ENCODE data around the gene CTNNAL1.
A peak's percentile ranks its signal among the peaks of the same experiment; 100 is the strongest.
"Not testable (repeated sequence)": the region's sequence is repeated elsewhere in the genome, so short reads cannot be mapped to it uniquely, and the experiment has no call there.

CTNNAL1 gene

DNA sequence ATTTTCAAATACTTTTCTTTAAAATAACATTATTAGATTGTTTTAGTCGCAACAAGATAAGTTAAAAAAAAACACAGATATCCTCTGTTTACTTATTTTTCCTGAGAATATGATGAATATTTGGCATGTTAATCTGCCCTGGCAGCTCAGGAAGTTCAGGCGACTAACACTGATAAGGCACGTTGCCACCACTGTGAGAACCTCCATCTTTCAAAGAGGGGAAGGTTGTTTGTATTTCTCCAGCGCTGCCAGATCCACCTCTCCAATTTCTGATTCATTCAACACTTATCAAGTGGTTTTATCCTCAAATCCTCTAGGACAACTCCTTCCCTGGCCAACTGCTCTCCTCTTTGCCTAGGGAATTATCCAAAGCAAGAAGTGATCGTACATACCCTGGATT lies 21.8 kb downstream of the CTNNAL1 start:
- DNase-seq (ENCODE audit: low read depth, low spot score): no peak

DNA sequence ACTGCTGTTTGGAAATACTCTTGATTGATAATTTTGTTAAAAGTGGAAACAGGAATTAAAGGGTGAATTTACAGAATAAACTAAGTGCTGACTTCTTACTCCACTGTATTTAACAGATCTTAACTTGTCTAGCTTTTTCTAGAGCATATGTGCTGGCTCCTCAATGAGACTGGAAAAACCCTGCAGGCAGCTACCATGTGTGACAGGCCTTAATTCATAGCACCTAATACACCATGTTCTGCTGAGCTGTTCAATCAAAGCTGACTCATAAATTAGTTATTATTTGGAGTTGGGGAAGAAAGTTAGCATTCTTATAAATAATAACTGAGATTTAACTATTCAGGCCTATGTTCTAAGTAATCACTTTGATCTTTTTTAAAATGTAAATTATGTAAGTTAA lies 29.4 kb downstream of the CTNNAL1 start:
- no peak for DNase-seq (ENCODE audit: low read depth, low spot score)

DNA sequence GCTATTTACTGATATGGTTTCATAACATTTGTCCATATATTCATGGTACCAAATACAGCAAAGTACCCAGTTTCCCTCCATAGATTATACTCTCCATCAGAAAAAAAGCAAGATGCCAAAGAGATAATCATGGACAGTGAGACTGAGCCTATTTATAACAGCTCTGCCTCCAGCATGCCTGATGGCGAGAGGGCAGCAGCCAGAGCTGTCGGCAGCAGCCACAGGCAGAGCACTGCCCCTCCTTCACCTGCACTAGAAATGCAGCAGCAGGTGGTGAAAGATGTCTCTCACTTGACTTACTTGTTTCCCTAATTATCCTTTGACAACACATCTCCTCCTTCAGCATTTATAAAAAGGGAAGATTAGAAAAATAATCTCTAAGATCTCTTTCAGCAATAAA lies 32.4 kb downstream of the CTNNAL1 start:
- no peak for DNase-seq (ENCODE audit: low read depth, low spot score)

DNA sequence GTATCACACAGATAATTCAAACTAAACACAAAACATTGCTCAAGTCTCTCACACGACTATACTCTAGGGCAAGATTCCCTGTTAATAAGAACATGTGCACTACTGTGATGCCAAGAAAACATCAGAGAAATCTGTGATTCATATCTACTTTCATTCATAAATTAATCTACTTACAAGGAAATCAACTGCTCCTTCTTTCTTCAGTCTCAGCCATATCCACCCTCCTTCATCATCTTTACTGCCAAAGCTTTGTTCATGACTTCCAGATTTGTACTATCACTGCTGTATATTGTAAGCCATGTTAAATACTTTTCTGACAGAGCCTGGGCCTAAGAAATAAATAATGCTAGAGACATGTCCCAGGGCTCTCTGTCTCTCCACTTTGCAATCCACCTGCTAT lies 35.1 kb downstream of the CTNNAL1 start:
- no peak for DNase-seq (ENCODE audit: low read depth, low spot score)

DNA sequence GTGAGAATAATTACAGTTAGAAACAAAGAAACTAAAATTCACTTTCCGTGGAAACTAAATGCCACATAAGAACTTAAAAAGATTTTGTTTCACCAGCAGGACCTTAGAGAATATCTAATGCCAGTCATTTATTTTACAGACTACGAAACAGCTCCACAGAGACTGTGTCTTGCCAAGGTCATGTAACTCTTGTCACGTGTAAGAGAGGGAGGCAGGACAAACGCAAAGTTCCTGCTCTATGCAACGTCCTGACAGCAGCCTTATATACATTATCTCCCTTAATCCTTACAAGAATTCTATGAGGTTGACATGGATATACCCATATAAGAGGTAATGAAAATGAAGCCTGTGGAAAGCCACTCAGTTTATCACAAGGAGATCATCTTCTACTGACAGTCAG lies 39.4 kb downstream of the CTNNAL1 start:
- DNase-seq (ENCODE audit: low read depth, low spot score): no peak

DNA sequence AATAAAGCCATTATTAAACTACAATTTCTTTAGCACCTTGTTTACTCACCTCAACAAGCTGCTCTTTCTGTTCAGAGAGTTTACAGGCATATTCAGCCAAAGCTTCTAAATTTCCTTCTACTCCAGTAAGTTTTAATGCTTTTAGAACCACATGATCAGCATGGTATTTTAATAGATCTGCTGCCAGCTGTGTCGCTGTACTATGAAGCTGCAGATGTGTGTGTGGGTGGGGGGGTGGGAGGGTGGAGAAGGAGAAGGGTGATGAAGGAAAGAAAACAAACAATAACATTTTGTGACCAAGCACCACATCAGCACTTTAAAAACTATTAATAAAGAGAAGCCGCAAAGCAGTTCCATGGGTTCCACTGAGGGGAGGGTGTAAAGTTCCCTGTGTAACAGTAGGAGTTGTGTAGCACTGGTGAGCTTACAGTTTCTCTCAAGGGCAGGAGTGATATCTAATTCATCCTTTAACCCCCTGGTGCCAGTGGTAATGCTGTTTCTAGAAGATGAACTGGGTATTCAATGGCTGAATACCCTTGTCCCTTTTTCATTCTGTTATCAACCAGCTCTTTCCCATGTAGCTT lies 40.6 kb downstream of the CTNNAL1 start:
- no peak for DNase-seq (ENCODE audit: low read depth, low spot score)

DNA sequence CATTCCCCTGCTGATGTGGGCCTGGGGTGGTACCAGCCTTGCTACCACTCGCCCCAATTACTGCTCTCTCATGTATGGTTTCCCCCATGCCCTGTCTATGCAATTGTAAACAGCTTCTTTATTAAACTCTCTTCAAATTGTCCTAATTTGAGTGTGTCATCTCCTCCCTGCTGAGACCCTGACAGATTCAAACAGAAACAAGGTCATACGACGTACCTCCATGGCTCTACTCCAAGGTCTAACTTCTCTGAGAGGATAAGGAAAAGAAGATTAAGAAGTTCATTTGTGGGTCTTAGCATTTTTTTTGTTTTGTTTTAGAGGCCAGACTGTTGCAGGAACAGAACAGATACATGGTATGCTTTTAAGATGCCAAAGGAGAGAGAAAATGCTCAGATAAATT lies 41.1 kb downstream of the CTNNAL1 start:
- no peak for DNase-seq (ENCODE audit: low read depth, low spot score)

DNA sequence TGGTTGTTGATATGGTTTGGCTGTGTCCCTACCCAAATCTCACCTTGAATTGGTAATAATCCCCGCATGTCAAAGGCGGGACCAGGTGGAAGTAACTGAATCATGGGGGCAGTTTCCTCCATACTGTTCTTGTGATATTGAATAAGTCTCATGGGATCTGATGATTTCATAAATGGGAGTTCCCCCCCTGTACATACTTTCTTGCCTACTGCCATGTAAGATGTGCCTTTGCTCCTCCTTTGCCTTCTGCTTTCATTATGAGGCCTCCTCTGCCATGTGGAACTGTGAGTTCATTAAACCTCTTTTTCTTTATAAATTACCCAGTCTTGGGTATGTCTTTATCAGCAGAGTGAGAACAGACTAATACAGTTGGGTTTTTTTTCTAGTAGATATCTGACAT lies 41.9 kb downstream of the CTNNAL1 start:
- not testable (repeated sequence) for DNase-seq (ENCODE audit: low read depth, low spot score)

DNA sequence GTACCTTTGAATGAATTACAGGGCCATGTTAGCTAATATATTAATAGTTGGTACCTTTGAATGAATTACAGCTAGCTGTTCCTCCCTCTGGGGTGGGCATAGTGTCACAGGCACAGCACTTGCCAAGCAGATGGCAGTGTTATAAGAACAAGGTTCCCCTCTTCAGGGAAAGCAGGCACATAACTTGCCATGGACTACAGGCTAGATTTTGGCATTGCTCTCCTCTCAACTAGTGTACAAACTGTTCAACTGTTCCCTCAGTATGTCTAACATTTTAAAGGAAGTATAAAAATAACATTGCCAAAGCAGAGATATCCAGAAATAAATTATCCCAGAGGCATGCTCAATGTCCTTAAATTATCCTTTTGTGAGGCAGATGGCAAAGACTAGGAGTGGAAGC lies 45.4 kb downstream of the CTNNAL1 start:
- no peak for DNase-seq (ENCODE audit: low read depth, low spot score)

DNA sequence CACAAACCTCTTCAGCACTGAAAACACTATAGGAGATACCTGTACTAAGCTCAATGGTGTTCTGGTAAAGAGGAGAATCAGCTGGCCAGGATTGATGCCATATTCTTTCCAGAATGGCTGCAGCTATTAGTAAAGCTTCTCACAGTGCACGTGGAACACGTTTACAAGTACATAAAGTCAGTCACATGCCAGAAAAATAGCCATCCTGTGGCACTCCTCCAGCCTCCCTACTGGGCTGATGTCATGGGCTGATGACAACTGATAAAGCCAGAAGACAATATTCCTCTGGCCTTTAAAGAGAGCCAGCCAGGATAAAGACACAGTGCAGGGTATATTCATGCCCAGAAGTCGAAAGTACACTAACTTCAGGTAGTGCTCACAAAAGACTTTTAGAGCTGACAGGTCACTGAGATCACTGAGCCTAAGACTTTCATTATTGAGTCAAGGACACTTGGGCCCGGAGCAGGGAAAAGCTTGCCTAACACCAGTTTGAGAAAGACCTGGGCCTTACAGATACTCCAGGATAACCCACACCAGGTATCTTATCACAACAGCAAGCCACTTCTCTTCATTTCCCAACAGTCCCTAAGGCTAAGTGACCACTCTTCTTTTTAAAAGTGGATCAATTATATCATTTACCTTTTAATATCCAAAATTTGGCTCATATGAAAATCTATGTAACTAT lies 49.7 kb downstream of the CTNNAL1 start:
- DNase-seq (ENCODE audit: low read depth, low spot score): no peak

DNA sequence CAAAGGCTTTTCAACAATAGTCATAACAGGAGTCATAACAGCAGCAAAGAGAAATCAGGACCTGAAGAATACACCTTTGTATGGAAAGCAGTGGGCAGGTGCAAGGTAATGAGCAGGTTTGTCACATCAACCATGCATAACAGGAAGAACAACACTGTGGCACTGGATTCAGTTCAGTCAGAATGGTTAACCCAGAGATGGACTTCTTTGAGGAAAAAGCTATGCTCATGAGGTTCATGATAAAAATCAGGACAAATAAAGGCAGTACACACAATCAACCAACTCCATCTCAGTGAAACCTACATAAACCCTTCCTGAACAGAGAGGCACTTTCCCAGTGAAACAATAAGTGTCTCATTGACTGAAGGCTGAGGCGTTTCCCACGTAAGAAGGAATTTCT lies 52.1 kb downstream of the CTNNAL1 start:
- DNase-seq (ENCODE audit: low read depth, low spot score): no peak

DNA sequence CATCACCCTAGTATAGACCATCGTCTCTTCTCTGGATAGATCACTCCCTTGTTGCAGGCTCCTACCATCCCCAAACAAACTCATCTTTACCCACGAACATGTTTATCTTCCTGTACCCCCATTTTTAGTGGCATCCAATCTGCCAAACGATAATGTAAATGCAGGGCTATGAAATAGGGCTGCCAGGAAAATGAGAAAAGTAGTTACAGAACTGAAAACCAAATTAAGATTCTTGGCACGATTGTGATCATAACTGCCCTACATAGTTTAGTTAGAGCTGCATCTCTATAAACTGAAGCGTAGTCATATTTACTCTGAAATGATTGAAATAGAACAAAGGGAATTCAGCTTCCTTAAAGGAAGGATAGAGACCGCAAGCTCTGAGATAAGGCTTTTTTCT lies 53.0 kb downstream of the CTNNAL1 start:
- DNase-seq (ENCODE audit: low read depth, low spot score): no peak

DNA sequence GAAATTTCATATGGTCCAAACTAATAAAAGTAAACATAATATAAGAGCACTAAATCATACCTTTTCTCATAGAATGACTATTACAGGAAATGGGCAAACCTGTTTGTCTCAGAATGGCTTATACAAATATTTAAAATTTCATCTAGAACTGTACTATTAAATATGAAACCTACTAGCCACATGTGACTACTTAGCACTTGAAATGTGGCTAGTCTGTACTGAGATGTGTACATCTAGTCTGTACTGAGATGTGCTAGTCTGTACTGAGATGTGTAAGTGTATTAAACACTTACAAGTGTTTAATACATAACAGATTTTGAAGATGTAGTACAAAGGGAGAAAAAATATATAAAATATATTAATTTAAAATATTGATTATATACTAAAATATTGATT lies 56.7 kb downstream of the CTNNAL1 start:
- no peak for DNase-seq (ENCODE audit: low read depth, low spot score)

DNA sequence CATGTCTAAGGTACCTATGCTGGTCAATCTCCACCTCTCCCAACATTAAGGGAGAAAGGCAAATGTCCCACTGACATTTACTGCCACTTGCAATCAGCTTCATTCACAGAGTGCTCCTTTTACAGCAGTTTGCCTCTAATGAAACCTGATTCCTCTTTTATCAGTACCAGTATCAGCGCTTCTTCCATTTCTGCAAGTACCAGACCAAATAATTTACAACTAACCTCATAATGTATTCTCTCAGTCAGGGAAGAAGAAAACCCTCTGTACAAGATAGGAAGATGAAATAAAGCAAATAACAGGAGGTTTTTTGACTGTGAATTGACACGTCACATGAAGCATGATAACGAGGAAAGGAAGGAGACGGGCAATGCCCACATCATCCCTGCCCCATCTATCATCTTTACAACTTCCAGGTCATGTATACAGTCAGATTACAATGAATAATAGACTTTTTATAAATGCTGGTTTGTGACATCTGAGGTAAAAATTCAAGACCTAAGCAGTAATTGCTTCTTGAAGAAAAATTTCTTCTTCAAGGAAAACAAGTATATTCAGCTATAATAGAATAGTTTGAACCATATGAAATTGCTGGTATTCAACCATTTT lies 57.2 kb downstream of the CTNNAL1 start:
- no peak for DNase-seq (ENCODE audit: low read depth, low spot score)

DNA sequence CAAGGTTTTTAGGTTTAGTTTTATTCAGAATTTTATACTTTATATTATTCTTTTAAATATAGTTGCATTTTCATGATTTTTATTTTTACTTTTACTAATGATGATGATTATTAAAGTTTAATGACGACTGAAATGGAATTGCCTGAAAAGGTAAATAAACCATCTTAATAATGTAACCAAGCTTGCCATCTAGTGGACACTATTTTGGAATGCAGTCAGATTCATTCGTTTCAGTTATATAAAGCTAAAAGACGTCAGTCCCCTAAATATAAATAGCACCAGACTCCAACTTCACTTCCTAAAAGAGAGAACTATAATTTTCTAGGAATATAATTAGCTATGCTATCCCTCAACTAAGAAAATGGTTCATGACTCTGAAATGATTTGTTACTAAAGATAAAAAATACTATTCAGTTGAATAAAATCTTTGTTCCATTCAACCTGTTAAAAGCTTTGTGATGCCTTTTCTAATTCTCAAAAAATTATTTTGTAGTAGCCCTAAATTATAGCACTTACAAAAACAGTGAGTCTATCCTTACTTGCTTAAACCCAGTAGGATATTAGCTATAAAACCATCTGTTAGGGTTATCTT lies 59.2 kb downstream of the CTNNAL1 start:
- no peak for DNase-seq (ENCODE audit: low read depth, low spot score)

DNA sequence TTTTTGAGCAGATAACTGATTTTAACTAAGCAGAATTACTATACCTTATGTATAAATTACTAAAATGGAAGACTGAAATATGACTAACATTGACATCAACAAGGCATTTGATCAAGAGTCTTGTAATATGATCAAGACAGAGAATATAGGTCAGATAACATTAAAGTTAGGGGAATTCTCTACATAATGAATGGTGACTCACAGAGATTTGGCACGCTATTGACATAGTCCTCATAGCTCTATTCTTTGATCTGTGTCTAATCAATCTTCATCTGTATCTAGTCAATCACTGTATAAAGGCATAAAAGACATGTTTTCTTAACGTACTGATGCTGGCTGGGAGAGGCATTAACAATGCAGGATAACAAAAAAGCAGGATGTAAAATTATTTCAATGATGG lies 61.7 kb downstream of the CTNNAL1 start:
- no peak for DNase-seq (ENCODE audit: low read depth, low spot score)

DNA sequence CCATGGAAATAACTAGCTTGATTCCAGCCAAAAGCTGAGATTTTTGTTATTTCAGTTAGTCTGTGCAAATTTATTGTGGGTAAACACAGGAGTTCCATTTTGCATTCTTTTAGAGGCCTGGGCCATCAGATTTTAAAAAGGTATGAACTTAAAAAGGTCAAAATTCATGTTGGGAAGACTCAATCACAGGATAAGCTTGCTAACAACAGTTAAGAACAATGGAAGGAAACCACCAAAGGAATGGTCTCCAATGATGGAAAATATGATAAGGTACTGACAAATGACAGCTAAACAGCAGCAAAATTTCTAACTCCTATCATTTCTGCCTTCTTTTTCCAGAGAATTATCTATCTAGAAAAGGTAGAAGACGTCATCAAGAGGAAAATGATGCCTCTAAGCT lies 63.1 kb downstream of the CTNNAL1 start:
- DNase-seq (ENCODE audit: low read depth, low spot score): no peak

DNA sequence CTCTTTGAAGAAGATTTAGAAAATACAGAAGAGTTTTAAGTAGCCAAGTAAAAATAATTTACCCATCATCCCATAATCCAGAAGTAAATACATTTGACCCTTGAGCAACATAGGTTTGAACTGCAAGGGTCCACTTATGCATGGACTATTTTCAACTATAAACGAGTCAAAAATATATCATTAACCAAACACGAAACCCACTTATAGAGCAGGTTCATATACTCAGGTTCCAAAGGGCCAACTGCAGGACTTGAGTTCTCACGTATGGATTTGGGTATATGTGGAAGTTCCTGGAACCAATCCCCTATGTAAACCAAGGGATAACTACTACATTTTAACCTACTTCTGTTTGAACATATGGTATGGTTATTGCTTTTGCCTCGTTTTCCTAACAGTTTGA lies 73.3 kb downstream of the CTNNAL1 start:
- no peak for DNase-seq (ENCODE audit: low read depth, low spot score)

DNA sequence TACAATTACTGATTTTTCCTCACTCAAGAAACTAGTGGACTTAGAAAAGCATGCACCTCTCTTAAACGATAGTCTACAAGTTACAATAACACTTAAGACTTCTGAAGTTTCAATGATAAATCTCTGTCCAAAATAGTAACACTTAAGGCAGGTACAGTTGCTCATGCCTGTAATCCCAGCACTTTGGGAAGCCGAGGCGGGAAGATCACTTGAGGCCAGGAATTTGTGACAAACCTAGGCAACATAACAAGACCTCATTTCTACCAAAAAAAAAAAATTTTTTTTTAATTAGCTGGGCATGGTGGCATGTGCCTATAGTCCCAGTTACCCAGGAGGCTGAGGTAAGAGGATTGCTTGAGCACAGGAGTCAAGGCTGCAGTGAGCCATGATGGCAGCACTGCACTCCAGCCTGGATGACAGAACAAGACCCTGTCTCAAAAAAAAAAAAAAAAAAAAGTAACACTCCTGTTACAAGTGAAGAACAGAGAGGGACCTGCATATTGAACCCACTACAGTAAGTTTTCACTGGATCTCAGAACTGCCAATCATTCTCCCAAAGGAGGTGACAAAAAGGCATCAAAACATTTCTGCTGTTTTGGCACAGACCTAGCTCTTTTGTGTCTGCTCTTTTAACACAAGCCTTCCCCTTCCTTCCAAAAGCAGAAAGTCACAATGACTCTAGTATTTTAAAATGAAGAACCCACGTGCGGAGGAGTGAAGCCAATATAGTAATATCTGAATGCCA lies 75.6 kb downstream of the CTNNAL1 start:
- no peak for DNase-seq (ENCODE audit: low read depth, low spot score)

DNA sequence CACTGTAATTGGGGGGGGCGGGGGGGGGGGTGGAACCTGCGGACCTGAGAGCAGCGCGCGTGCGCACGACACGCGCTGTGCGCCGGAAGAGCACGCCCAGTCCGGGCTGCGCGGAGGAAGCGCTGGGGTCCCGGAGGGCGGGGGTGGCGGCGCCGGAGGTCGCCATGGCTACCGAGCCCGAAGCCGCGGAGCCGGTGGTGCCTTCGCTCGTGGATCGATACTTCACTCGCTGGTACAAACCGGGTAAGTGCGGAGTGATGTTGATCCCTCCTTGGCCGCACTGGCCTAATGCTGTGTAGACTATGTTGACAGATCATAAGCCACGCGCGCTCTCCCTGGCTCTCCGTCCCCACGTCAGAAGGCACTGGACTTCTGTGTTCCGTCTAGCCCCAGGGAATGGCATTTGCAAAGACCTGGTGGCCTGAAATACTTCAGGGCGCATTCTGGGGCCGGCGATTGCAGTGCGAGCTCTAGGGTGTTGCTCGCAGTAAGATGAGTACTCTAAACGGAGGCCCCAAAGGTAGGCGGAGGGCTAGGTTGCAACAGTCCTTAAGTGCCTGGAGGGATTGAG lies 78.9 kb downstream of the CTNNAL1 start, which contains the start of gene ABITRAM:
Gene ABITRAM, plus strand, starts transcription at position 78 of the 571 bp plus-strand sequence. Its CDS starts 87 bp downstream, at position 165.
- DNase-seq (ENCODE audit: low read depth, low spot score): peak; percentile 88

DNA sequence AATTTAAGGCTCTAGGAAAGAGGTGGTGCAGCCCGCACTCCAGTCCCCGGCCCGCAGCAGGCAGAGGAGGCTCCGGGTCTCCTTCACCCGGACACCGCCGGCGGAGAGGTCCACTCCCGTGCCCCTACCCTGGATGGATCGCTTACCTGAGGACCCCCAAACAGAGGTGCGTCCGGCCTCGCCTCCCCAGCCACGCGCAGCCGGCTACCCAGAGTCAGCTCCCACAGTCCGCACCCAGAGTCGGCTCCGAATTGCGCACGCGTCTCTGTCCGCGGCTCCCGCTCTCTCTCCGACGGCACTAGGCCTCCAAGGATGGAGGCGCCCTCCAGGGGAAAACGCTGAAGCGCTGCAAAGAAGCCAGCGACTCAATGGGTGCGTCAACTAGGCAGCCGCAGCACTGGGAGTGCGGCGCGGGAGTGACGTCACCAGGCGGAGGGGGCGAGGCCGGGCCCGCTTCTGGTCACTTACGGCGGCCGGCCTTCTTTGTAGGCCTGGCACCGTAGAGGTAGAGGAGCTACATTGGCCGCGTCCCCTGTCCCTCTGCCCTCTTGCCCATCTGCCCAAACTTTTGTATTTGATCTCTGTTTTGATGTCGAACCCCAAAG lies 79.5 kb downstream of the CTNNAL1 start, which contains the start of gene ELP1:
Gene ELP1, minus strand, starts transcription at position 407 of the 605 bp plus-strand sequence. CDS start 2,978 bp downstream, outside the sequence.
- DNase-seq (ENCODE audit: low read depth, low spot score): peak; percentile 96

Measured in ELF-1 (cell line).